ENCODE results near the gene SNED1.
A peak's percentile ranks its signal among the peaks of the same experiment; 100 is the strongest.

The SNED1 gene

DNA sequence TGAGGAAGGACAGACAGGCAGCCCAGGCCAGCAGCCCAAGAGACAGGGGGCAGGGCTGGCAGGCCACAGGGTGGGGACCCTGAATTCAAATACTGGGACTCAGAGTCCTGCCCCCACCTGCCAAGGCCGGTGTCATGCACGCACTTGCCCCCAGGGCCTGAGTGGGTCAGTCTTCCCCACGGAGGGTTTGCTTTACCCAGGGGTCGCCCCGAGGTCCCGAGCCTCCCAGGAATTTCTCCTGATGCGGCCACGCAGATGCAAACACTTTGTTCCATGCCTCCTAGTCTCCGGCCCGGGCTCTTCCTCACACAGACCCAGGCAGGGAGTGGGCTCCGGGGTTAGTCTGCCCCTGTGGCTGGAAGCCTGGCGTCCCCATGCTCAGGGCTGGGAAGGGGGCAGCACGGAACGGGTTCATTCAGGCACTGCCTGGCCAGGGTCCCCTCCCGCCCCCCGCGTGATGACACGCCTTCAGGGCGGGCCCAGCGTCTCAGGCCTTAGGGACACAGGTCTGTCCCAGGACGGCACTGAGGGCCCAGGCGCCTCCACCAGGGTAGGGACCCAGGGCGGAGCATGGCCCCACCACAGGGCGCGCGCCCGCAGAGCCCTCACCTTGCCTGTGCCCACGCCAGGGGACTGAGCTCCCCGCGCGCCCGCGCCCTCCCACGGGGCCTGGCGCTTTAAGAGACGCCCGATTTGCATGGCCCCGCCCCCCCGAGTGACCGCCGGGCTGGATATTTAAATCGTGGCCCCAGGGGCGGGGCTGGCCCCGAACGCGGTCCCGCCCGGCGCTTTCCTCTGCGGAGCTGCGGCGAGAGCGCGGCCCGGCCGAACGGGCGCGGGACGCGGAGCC is at the start of gene SNED1:
Gene SNED1, plus strand, starts transcription at position 763 of the 850 bp plus-strand sequence. CDS start 220 bp downstream, outside the sequence.
- DNase-seq, result peak; percentile 66 to 69
- no peak within 1 kb of the TSS for H3K27ac Mint-ChIP-seq

GRCh38 chr2:240948905-240949790 is 49.3 kb upstream of the SNED1 start:
- Mint-ChIP-seq H3K4me3 (no peak overlapping the region), H3K9me3 (no peaks in the 10 kb centered on the region), H3K4me1 (no peaks in the 10 kb centered on the region), H3K27ac (no peak overlapping the region), H3K27me3 (peaks cover 6% of the 10 kb centered on the region)
- DNase-seq (peak in 1 of 2 donors; percentile 4), ATAC-seq (no peak)

More for the DNA sequence above, at the start of gene SNED1:
- Mint-ChIP-seq H3K27me3 (peaks cover 9% of the 10 kb centered on the region), H3K9me3 (peaks cover 0 to 9% of the 10 kb centered on the region in 2 donors), H3K4me1 (peaks cover 40% of the 10 kb centered on the region), H3K4me3 (peak within 1 kb of the TSS; percentile 57 to 79)
- peak; percentile 76 for ATAC-seq

- DNase-seq (peak in 1 of 2 donors; percentile 7), ATAC-seq (no peak)
- H3K27ac Mint-ChIP-seq, result no peak overlapping the region
- no peaks in the 10 kb centered on the region for H3K9me3 Mint-ChIP-seq
- H3K4me3 Mint-ChIP-seq, result no peak overlapping the region
- peaks cover 6% of the 10 kb centered on the region for H3K27me3 Mint-ChIP-seq
- no peaks in the 10 kb centered on the region for H3K4me1 Mint-ChIP-seq
These were observed 48.4 kb upstream of the SNED1 start for GRCh38 chr2:240949791-240950705.

- no peaks in the 10 kb centered on the region for H3K9me3 Mint-ChIP-seq
- no peak for DNase-seq
- H3K27me3 Mint-ChIP-seq, result peaks cover 2% of the 10 kb centered on the region
- no peak overlapping the region for H3K4me3 Mint-ChIP-seq
- H3K27ac Mint-ChIP-seq, result no peak overlapping the region
- H3K4me1 Mint-ChIP-seq, result no peaks in the 10 kb centered on the region
- no peak for ATAC-seq
These were observed 47.3 kb upstream of the SNED1 start for GRCh38 chr2:240951045-240951594.

DNA sequence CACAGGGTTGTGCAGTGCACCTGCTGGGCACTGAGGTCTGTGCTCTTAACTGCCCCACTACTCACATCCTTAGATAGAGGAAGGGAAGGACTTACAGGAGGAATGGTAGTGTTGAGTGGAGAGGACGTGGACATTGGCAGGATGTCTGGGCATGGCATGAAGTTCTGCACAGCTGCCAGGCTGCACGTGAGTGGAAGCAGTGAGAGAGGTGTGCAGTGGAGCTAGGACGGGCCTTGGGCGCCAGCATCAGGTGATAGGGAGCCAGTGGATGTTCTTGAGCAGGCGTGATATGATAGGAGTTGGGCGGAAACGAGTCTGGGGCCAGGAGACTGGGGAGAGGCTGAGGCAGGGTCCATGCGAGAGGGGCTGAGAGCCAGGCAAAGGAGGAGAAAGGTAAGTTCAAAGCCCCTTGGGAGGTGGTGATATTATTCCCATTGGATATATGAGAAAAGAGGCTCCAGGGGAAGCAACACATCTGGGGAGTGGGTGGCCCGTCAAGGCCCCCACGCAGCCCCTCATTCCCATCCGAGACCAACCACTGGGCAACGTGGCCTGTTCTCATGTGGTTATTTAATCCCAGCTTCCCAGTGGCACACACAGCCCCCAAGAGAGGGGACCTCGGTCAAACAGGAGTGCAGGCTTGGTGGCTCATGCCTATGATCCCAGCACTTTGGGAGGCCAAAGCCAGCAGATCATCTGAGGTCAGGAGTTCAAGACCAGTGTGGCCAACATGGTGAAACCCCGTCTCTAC is 45.7 kb upstream of the SNED1 start:
- Mint-ChIP-seq H3K27me3 (no peaks in the 10 kb centered on the region), H3K4me1 (no peaks in the 10 kb centered on the region), H3K4me3 (no peak overlapping the region), H3K27ac (no peak overlapping the region), H3K9me3 (no peaks in the 10 kb centered on the region)
- DNase-seq, result peak in 1 of 2 donors; percentile 6
- no peak for ATAC-seq

- Mint-ChIP-seq H3K9me3 (no peaks in the 10 kb centered on the region), H3K4me1 (no peaks in the 10 kb centered on the region), H3K4me3 (no peak overlapping the region), H3K27me3 (no peaks in the 10 kb centered on the region), H3K27ac (peak overlapping the region in 1 of 2 donors; percentile 6)
- ATAC-seq (no peak), DNase-seq (peak in 1 of 2 donors; percentile 5)
These were observed 44.7 kb upstream of the SNED1 start for GRCh38 chr2:240953426-240954410.

- Mint-ChIP-seq H3K9me3 (no peaks in the 10 kb centered on the region), H3K27ac (no peak overlapping the region), H3K27me3 (no peaks in the 10 kb centered on the region), H3K4me1 (no peaks in the 10 kb centered on the region), H3K4me3 (no peak overlapping the region)
- ATAC-seq (no peak), DNase-seq (no peak)
These were observed 43.7 kb upstream of the SNED1 start for GRCh38 chr2:240954436-240955305.

DNA sequence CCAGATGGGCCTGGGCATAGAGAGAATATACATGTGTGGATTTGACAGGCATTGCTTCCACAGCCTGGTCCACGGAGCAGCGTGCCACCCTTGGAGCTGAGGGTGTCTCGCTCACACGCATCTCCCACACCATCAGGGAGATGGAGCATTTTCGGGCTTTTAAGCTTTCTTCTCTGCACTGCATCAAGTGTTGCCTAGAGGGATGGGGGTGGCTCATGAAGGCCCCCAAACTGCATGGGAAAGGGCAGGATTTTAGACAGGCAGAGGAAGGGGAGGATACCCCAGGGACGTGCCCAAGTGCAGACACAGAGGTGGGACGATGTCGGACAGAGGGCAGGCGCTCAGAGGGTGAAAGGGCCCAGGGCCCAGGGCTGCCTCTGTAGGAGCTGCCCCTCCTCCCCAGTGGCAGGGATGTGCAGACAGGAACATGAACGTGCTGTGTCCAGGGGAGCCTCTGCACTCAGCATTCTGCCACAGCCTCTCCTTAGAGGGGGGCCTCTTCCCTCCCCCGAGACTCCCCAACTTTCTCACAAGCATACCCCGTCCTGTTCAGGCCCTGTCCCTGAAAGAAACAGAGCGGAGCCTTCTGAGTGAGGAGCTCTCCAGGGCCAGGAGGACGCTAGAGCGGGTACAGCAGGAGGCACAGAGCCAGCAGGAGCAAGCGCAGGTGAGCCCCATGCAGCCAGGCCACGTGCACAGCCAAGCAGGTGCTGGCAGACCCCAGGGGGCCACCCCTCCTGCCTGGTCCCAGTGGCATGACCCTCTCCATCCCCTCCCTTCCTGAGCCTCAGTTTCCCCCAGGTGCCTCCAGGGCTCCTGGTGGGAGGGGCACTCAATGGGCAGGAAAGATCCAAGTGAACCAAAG is 42.9 kb upstream of the SNED1 start:
- DNase-seq (no peak), ATAC-seq (no peak)
- H3K4me1 Mint-ChIP-seq, result no peaks in the 10 kb centered on the region
- H3K4me3 Mint-ChIP-seq, result no peak overlapping the region
- H3K27ac Mint-ChIP-seq, result no peak overlapping the region
- H3K27me3 Mint-ChIP-seq, result no peaks in the 10 kb centered on the region
- no peaks in the 10 kb centered on the region for H3K9me3 Mint-ChIP-seq

DNA sequence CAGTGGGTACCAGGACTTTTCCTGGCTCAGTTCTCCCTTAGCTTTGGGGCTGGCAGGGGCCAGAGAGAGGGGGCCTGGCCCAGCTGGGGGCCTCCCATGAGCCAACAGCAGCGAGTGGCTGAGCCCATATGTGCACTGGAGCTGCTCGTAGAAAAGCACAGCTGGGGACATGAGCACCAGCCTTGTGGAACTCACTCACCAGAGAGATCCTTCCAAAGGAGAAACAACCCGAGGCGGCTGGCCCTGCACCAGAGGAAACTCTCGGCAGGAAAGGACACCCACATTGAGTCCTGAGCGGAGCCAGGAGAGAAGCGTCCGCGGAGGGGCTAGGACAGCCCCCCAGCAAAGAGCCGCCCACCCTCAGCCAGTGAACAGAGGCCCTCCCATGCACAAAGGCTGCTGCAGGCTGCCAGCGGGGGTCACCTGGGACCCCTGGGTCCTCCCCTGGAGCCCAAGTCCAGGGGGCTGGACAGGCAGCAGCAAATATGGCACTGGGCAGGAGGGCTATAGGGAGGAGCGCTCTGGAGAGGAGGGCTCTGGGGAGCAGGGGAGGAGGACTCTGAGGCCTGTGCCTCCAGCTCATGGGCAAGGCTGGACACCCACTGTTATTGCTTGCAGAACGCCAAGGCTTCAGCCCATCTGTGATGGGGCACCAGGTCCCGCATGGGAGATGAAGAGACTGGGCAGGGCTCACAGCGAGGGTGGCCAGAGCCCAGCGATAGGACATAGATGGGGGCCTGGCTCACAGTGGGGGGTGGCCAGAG is 42.1 kb upstream of the SNED1 start:
- H3K27me3 Mint-ChIP-seq, result no peaks in the 10 kb centered on the region

GRCh38 chr2:240956935-240957655 is 41.3 kb upstream of the SNED1 start:
- DNase-seq (no peak), ATAC-seq (no peak)
- no peaks in the 10 kb centered on the region for H3K4me1 Mint-ChIP-seq
- no peak overlapping the region for H3K27ac Mint-ChIP-seq
- H3K4me3 Mint-ChIP-seq, result no peak overlapping the region
- H3K27me3 Mint-ChIP-seq, result no peaks in the 10 kb centered on the region
- H3K9me3 Mint-ChIP-seq, result no peaks in the 10 kb centered on the region

More for the DNA sequence above, 42.1 kb upstream of the SNED1 start:
- DNase-seq (no peak), ATAC-seq (peak; percentile 9)
- Mint-ChIP-seq H3K4me1 (no peaks in the 10 kb centered on the region), H3K27ac (no peak overlapping the region), H3K9me3 (no peaks in the 10 kb centered on the region), H3K4me3 (no peak overlapping the region)
